Gastroesophageal sphincter (tissue), 4 donors: ENCODE data around the gene CCL26. TPM values are rescaled to one million over a fixed set of nuclear protein-coding genes. Genes with fewer than 3 reads are reported as not detected.
A peak's percentile ranks its signal among the peaks of the same experiment; 100 is the strongest.

Source experiments
- ATAC-seq: fragments of 150-250 bp; one replicate; pipeline ENCODE4 v1.9.1; 2016; ENCODE audit warnings: mild to moderate bottlenecking, moderate library complexity
- H3K27ac ChIP-seq, 4 donors: fragments of 200-600 bp; sonication (generic) in 3 of 4; 1 replicate in 3 of 4; 2 replicates in 1 of 4; pipeline ENCODE4 v1.5.1; 2016 to 2019
- H3K27me3 ChIP-seq: fragments of 200-600 bp; sonication (generic); one replicate; pipeline ENCODE4 v1.5.1; 2019
- H3K36me3 ChIP-seq, 2 donors: fragments of 200-600 bp; sonication (generic); one replicate each; pipeline ENCODE4 v1.5.1; 2019; ENCODE audit warnings: control low read depth in 1 of 2
- H3K4me1 ChIP-seq, 3 donors: fragments of 200-600 bp; sonication (generic); 1 replicate in 2 of 3; 2 replicates in 1 of 3; pipeline ENCODE4 v1.5.1; 2016 to 2019; ENCODE audit warnings: control low read depth in 2 of 3
- H3K4me3 ChIP-seq, 2 donors: fragments of 200-600 bp; sonication (generic); one replicate each; pipeline ENCODE4 v1.5.1; 2019; ENCODE audit warnings: mild to moderate bottlenecking in 1 of 2, moderate library complexity in 1 of 2
- H3K9me3 ChIP-seq, 3 donors: fragments of 200-600 bp; sonication (generic); one replicate each; pipeline ENCODE4 v1.5.1; 2017 to 2019; ENCODE audit warnings: control low read depth in 2 of 3
- CTCF ChIP-seq, 4 experiments: fragments of 200-600 bp in 2 of 4; fragments of 450-650 bp in 2 of 4; sonication (generic) in 1 of 4; IDR thresholded peaks; one replicate each; pipeline ENCODE4 v1.5.1; 2017 to 2019; ENCODE audit warnings: antibody characterized with exemption in 4 of 4, mild to moderate bottlenecking in 2 of 4, moderate library complexity in 2 of 4
- EP300 ChIP-seq: sonication (generic); formaldehyde crosslinking; IDR thresholded peaks from one replicate; pipeline ENCODE4 v1.6.1; 2017; ENCODE audit warnings: antibody characterized with exemption, mild to moderate bottlenecking
- POLR2A ChIP-seq, 2 donors: fragments of 450-650 bp; IDR thresholded peaks; one replicate each; pipeline ENCODE4 v1.6.1; 2017; ENCODE audit warnings: antibody characterized with exemption in 2 of 2, mild to moderate bottlenecking in 2 of 2, moderate library complexity in 1 of 2
- POLR2AphosphoS5 ChIP-seq: sonication (generic); formaldehyde crosslinking; IDR thresholded peaks from one replicate; pipeline ENCODE4 v1.6.1; 2017; ENCODE audit warnings: antibody characterized with exemption
- WGBS, 2 donors: methylation state at CpG; one replicate each; pipeline ENCODE4 v1.1.5; 2018; ENCODE audit warnings: low coverage in 1 of 2; 5-methylcytosine and 5-hydroxymethylcytosine counted together
- total RNA-seq, 4 donors: library from RNA; depleted of rRNA; stranded (reverse); fragments of >200 nt; gene quantifications; one replicate each; pipeline ENCODE4 v1.1.0, GENCODE V29; 2016

CCL26 gene
- total RNA-seq, 4 donors from 2014 or later, result 0.58 to 0.67 TPM; not detected in 2

DNA sequence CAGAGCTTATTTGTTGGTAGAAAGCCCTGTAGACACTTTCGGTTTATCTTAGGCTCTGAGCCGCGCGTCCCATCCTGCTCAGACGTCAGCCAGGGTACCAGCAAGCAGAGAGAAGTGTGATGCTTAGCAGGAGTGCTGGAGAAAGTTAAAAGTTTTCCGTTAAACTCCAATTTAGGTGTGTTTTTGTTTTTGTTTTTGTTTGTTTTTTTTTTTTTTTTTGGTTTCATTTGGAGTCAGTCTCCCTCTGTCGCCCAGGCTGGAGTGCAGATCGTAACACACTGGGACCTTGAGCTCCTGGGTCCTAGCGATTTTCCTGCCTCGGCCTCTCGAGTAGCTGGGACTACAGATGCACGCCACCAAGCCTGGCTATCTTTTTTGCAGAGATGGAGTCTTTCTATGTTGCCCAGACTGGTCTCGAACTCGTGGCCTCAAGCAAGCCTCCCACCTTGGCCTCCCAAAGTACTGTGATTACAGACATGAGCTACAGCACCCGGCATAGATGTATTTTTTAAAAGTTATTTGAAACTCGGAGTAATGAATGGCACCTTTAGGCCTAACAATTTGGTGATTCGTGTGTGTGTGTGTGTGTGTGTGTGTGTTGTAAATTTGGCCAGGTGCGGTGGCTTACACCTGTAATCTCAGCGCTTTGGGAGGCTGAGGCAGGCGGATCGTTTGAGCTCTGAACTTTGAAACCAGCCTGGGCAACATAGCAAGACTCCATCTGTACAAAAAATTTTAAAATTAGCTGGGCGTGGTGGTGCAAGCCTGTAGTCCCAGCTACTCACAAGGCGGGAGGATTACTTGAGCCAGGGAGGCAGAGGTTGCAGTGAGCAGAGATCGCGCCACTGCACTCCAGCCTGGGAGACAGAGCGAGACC, 32.0 kb downstream of the CCL26 start:
- H3K4me3 ChIP-seq, result peak overlapping the region; percentile 53 to 99
- no peak for ATAC-seq

GRCh38 chr7:75738975-75739795, 32.8 kb downstream of the CCL26 start:
- Histone ChIP-seq H3K36me3 (no peaks in the 10 kb centered on the region), H3K4me1 (peaks cover 0 to 30% (median 11%) of the 10 kb centered on the region in 3 donors), H3K27ac (peak overlapping the region; percentile 70 to 91 (median 88)), H3K27me3 (no peaks in the 10 kb centered on the region), H3K9me3 (no peaks in the 10 kb centered on the region), H3K4me3 (peak overlapping the region; percentile 90 to 99)
- peak in 3 of 4 experiments; percentile 37 to 45 (median 38) for TF ChIP-seq CTCF (IDR thresholded peaks at IDR 0.05)
- peak; percentile 38 to 58 for TF ChIP-seq POLR2A (IDR thresholded peaks at IDR 0.05)
- peak; percentile 54 for TF ChIP-seq POLR2AphosphoS5
- TF ChIP-seq EP300, result no peak
- ATAC-seq, result peak; percentile 98
- 0% methylated on average over 1 of the region's 89 CpGs; no CpG with 5 or more reads in 1 of the 2 donors for WGBS, 2 donors

More for the DNA sequence above, 32.0 kb downstream of the CCL26 start:
- Histone ChIP-seq H3K27ac (peak overlapping the region; percentile 62 to 91 (median 88)), H3K27me3 (no peaks in the 10 kb centered on the region), H3K36me3 (no peaks in the 10 kb centered on the region), H3K4me1 (peaks cover 0 to 30% (median 11%) of the 10 kb centered on the region in 3 donors), H3K9me3 (no peaks in the 10 kb centered on the region)
- WGBS, 2 donors, result 63 to 81% methylated on average over 8 to 24 of the region's 26 CpGs
- TF ChIP-seq EP300 (no peak), POLR2A (IDR thresholded peaks at IDR 0.05) (no peak), POLR2AphosphoS5 (no peak), CTCF (IDR thresholded peaks at IDR 0.05) (no peak)

- peak; percentile 17 to 45 for TF ChIP-seq POLR2A (IDR thresholded peaks at IDR 0.05)
- no peak for TF ChIP-seq CTCF (IDR thresholded peaks at IDR 0.05)
- Histone ChIP-seq H3K4me3 (peak within 1 kb of the TSS; percentile 90 to 99), H3K4me1 (peaks cover 0 to 28% (median 11%) of the 10 kb centered on the region in 3 donors), H3K36me3 (peaks cover 0 to 4% of the 10 kb centered on the region in 2 donors), H3K27ac (peak within 1 kb of the TSS; percentile 70 to 91 (median 88)), H3K9me3 (no peaks in the 10 kb centered on the region), H3K27me3 (no peaks in the 10 kb centered on the region)
- 0% methylated on average over 1 of the region's 30 CpGs; no CpG with 5 or more reads in 1 of the 2 donors for WGBS, 2 donors
- ATAC-seq, result no peak
These were observed 33.4 kb downstream of the CCL26 start, which contains the start of gene HIP1 for GRCh38 chr7:75738604-75738974. Gene HIP1 (minus strand): TSS chr7:75738941. CDS start chr7:75738920, 21 bp downstream.

DNA sequence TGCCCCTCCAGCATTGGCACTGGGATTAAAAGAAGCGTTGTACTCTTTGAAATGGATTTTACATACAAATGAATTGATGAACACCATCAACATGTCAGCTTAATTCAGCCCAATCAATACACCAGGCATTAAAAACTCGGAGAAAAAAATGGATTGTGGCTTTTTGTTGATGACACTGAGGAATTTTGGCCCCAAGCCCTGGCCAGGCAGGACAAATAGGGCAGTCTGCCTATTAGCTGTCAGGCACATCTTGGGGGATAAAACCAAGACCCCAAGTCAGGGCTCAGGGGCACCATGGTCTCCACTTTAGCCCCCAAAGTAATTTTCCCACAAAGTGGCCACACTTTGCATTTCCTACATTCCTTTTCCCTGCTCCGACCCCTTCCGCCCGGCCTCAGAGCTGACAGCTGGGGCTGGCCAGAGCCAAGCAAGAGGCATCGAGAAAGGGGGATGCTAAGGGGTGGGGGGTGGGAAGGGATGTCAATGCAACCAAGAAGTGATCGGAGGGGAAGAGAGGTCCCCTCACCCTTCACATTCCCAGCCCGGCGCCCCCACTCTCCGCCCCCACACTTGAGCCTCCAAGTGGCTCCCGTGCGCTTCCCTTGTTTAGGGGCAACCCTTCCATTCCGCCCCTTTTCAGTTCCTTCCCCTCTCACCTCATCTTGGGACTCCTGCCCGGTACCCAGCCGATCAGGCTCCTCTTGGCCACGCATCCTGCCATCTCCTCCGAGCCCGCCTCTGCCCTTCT, 34.0 kb downstream of the CCL26 start:
- no peak for ATAC-seq
- Histone ChIP-seq H3K4me3 (peak overlapping the region; percentile 90 to 99), H3K27ac (peak overlapping the region; percentile 70 to 91 (median 86)), H3K9me3 (no peaks in the 10 kb centered on the region), H3K36me3 (peaks cover 0 to 9% of the 10 kb centered on the region in 2 donors), H3K27me3 (no peaks in the 10 kb centered on the region), H3K4me1 (peaks cover 0 to 28% (median 8%) of the 10 kb centered on the region in 3 donors)
- TF ChIP-seq POLR2AphosphoS5 (no peak), CTCF (IDR thresholded peaks at IDR 0.05) (no peak)
- 0 to 4% methylated on average over 3 to 8 of the region's 18 CpGs for WGBS, 2 donors
